ENCODE results near the gene ANKFY1. TPM values are rescaled to one million over a fixed set of nuclear protein-coding genes. Genes with fewer than 3 reads are reported as not detected.
"Not testable (repeated sequence)": the region's sequence is repeated elsewhere in the genome, so short reads cannot be mapped to it uniquely, and the experiment has no call there.

The ANKFY1 gene
- polyA plus RNA-seq, 1 donor, result 57.7 TPM

DNA sequence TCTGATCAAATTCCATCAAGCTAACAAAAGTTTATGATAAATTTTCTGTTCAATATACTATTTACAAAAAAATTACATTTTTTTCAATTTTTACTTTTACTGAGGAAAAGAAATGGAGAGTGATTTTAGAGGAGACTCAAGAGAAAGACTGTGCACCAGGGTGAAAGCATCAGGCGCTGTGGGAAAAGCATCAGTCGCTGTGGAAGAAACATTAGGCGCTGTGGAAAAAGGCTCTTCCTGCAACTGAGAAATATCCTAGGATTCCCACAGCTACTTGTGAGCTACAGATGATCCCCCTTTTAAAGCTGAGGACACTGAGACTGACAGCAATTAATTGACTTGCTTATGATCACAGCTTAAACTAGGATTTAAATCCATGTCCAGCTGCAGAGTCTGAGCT lies 4.9 kb downstream of the ANKFY1 start:
- no peak for DNase-seq

DNA sequence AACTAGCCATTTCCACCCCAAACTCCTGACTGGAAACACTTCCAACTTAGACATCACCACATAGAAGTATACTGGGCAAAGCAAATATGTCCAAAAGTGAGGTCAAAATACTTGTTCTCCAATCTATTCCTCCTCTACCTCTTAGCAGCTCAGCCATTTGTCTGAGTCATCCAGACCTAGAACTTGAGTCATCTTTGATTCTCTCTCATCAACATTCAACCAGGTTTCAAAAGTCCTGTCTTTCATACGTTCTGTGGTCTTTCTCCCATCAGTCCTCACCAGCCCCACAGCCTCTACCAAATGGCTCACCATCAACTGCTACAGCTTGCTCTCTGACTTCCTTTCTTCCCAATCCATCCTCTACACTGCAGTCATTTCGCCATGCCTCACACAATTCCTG lies 6.8 kb downstream of the ANKFY1 start:
- DNase-seq, result no peak

DNA sequence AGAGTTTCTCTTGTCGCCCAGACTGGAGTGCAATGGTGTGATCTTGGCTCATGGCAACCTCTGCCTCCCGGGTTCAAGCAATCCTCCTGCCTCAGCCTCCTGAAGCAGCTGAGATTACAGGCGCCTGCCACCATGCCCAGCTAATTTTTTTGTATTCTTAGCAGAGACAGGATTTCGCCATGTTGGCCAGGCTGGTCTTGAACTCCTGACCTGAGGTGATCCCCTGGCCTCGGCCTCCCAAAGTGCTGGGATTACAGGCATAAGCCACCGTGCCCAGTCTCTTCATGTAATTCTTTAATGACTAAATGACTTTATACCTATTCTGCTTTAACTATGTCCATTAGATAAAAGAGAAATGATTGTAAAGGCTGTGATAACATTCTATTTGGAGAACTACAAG lies 8.5 kb downstream of the ANKFY1 start:
- DNase-seq, result not testable (repeated sequence)

DNA sequence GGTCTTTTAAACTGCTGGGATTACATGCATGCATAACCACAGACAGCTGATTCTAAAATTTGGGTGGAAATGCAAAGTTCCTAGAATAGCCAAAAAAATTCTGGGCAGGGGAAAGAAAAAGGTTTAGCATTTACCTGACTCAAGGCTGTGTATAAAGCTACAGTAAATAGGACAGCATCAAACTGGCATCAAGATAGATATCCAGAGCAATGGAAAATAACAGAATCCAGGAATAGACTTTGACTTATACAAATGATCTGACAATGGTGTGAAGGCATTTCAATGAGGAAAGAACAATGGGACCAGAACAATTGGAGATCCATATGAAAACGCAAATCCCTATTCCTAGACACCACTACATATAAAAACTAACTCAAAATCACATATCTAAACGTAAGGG lies 12.9 kb downstream of the ANKFY1 start:
- DNase-seq, result no peak

DNA sequence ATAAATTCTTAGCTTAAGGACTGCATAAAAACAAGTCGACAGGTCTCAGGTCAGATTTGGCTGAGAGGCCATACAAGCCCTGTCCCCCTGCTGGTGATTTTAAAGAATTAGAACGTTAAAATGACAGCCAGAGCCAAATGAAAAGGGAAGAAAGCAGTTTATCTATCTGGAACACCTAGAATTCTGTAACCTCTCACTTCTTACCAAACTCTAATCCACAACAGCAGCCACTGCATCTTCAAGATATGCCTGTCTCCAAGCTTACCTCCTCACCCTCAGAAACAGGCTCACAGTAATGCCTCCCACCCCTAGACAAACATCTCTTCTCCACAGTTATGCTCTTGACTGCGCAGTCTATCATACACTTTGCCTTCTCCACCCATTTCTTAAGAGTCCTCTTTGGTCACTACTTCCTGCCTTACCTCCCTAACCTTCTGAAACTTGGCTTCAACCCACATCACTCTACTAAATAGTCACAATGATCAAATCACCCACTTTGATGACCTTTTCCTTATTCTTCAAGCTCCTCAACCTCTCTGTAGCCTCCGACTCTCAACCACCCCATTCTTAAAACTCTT lies 14.2 kb downstream of the ANKFY1 start:
- no peak for DNase-seq

DNA sequence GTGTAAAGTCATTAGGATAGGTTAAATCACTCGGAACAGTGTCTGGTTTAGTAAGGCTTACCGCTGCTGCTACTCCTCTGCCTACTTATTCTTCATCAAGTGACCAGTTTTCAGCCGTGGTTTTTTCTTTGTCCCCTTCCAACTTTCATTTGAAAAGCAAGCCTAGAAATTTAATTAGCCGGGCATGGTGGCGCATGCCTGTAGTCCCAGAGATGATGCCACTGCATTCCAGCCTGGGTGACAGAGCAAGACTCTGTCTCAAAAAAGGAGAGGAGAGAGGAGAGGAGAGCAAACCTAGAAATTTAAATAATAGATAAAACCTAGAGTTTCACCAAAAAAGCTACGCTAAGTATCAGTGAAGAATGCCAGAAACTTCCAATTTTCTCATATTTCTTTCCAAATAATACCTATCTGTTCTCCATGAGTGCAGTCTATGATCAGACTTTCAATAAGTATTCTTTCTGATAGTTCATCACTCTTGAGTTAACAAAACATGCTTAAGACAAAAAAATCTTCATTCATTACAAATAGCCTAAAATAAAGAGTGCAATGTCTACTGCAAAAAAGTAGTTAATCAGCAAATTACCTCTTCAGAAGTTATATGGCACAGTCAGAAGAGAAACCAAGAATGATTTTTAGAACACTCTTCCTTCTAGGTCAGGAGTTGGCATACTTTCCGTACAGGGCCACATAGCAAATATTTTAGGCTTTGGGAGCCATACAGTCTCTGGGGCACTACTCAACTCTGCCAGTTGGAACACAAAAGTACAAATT lies 15.1 kb downstream of the ANKFY1 start:
- DNase-seq, result no peak

DNA sequence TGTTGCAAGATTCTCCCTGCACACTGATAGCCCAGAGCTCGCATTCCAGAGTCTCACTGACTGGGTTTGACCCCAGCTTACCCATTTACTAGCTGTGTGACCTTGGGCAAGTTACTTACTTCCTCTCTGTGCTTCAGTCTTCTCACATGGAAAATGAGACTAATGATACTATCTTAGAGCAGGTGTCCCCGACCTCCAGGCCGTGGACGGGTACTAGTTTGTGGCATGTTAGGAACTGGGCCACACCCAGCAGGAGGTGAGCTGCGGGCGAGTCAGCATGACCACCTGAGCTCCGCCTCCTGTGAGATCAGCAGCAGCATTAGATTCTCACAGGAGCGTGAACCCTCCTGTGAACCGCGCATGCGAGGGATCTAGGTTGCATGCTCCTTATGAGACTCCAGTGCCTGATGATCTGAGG lies 15.8 kb downstream of the ANKFY1 start:
- no peak for DNase-seq

DNA sequence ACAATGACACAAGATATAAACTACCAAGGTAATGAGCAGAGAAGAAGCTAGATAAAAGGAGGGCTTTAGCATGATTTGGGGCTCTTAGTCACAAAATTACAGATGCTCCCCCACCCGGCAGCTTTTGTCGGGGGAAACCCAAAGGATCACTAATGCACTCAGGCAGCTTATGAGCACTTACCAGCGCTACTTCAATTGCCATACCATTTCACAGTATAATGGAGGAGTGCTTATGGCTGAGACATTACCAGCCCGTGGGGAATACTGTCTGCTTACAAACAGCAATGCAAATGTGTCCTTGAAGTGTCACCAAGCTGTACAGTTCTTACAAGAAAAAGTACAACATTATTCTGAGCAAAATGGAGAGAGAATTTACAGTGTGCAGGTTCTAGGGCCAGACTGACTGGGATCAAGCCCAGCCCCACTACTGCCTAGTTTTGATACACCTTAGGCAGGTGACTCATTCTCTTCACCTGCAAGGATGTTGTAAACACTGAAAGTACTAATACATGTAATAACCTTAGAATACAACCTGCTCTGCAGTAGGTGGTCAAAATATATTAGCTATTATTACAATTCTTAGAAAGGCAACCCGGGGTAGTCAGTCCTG lies 16.3 kb downstream of the ANKFY1 start:
- no peak for DNase-seq

DNA sequence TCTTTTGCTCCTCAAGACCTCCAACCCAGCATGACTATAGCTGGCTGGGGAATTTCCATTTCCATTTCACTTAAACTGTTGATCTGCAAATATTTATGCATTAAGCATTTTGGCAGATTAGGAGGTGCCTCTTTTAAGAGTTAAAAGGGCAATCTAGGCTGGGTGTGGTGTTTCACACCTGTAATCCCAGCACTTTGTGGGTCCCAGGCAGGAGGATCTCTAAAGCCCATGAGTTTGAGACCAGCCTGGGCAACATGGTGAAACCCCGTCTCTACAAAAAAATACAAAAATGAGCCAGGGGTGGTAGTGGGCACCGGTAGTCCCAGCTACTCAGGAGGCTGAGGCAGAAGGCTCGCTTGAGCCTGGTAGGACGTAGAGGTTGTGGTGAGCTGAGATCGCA lies 17.1 kb downstream of the ANKFY1 start:
- DNase-seq, result no peak

DNA sequence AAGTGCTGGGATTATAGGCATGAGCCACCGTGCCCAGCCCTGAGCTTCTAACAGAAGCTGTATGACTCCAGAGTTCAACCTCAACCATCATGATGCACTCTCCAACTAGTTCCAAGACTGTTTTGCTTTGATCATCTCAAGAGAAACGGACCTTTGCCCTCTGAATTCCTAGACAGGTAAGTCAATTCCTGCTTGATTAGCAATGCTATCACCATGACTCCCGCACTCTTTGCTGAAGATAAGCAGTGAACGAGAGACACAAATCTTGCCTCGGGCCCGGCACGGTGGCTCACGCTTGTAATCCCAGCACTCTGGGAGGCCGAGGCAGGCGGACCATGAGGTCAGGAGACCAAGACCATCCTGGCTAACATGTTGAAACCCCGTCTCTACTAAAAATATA lies 22.2 kb downstream of the ANKFY1 start:
- no peak for DNase-seq

DNA sequence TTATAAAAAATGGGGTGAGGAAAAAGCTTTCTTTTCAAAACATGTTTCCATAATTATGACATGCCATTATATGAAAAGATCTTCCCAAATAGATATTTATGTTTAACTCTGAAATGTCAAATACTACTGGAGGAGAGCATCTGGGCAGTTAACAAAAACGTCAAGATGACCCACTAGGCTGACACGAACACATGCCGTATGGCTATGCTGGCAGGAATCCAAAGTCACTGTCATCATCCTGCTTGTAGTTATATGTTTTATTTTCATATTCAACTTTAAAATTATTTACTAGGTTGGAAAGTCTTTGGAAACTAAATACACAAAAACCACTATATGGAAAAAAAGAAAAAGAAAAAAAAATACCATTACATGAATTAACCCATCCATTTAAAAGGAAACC lies 27.3 kb downstream of the ANKFY1 start:
- DNase-seq, result no peak

DNA sequence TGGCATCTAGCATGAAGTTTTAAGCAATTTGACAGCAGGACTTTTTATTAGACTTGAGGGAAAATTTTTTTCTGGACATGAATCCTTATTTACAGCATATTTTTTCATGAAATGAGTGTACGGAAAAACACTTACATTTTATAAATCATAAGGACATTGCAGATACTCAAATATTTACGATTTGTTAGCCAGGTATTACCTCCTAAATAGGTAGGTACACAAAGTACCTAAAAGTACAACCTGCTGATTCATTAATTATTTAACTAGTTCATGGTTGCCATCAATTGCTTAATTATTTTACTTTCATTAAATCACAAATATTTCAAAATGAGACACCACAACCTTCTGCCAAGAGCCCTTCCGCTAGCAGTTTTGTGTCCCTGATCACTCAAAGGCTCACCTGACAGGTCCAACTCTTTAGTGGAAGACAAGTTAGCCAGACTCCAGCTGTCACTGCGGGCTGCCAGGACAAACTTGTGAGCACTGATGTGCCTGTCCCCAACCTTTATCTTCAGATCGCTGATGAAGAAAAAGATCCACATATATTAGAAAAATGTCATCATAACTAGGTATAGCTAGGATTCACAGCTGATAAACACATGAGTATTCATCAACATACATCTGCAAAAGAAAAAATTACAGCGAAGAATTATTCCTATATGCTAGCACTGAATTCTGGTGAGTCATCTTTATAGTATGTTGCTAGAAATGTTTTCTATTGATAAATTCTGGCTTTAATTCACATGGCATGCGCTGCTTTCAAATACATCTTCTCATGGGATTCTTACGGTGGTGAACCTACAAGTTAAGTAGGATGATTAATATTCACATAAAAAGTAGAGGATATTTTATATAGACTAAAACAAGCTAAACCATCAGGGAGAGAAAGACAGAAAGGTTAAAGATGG lies 28.2 kb downstream of the ANKFY1 start:
- DNase-seq, result no peak

DNA sequence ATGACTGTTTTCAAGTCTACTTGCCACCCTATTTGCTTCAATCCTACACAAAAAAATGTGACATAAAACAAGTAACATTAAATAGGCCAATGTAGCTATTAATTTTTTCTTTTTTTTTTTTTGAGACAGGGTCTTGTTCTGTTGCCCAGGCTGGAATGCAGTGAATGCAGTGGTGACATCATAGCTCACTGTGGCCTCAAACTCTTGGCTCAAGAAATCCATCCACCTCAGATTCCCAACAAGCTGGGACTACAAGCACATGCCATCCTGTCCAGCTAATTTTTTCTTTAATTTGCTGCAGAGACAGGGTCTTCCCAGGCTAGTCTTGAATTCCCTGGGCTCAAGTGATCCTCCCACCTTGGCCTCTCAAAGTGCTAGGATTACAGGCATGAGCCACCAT lies 29.4 kb downstream of the ANKFY1 start:
- DNase-seq, result no peak

DNA sequence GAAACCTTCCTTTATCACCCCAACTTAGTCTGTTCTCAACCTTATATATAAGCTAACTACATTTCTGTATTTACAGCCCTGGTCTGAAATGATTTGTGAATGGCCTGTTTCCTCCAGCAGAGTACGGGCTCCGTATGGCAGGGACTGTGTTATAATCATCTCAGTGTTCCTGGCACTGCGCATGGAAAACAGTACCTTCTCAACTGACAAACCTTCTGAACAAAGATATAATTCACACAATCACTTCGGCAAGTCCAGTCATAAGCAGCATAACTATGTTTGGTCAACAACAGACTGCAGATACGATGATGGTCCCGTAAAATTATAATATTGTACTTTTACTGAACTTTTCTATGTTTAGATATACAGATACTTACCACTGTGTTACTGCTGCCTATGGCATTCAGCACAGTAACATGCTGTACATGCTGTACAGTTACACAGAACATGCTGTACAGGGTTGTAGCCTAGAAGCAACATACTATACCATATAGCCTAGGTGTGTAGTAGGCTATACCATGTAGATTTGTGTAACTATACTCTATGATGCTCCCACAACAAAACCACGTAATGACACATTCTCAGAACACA lies 30.0 kb downstream of the ANKFY1 start:
- DNase-seq, result no peak

DNA sequence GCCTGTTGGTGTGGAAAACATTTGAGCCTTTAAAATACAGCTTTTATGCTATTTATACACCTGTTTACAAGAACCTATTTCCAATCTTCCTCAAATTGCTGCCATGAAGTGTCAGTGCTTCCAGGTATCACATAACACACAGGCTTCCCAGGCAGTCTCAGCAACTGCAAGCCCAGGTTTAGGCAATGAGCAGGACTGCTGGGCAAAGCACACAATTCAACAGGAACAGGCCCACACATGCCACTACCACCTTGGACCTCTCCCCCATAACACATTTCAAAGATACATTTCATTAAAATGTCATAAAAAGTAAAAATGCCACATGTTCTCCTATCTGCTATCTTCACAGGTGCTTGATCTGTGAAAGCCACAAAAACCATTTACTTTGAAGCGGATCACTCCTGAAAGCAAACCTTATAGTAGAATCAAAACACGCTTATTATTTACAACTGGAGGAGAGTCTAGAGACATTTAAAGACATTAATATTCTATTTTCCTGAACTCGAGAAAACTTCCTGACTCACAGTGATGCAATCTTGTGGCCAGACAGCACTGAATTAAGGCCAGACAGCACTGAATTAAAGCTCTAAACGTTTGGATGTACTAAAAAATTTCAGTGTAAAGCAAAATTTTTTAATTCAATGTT lies 31.5 kb downstream of the ANKFY1 start:
- no peak for DNase-seq

DNA sequence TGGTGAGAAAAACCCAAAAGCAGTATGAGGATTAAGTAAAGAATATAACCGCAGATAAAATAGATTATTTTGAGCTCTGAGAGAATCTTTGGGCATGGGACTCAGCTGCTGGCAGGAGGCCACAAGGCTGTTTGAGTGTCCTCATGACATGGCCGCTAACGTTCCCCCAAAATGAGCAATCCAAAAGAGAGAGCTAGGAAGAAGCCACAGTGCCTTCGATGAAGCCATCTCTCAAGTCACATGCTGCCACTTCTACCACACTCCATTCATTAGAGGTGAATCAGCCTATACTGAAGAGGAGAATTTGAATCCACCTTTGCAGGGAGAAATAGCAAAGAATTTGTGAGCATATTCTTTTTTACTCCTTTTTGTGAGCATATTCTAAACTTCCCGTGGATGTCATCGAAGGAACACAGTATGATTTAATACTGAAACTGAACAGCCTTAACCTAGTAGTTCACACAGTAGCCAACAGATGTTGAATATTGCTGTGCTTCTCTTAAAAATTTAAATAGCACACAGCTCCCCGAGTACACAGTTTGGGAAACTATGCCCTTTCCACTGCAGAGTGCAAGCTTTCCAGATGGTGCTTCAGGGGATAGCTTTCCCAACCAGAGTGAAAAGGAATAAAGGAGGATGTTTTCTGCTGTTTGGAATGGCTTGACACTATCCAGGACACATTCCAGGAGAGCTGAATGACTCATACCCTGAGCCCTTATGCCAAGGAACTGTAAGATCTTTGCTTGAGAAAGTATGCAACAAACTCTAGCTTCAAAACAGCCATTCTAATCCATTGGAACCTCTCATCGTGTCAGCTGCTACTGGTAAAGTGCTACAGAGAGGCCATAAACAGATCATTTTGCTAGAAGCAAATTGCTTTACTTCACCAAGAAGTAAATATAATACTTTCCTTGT lies 33.9 kb downstream of the ANKFY1 start:
- DNase-seq, result no peak

DNA sequence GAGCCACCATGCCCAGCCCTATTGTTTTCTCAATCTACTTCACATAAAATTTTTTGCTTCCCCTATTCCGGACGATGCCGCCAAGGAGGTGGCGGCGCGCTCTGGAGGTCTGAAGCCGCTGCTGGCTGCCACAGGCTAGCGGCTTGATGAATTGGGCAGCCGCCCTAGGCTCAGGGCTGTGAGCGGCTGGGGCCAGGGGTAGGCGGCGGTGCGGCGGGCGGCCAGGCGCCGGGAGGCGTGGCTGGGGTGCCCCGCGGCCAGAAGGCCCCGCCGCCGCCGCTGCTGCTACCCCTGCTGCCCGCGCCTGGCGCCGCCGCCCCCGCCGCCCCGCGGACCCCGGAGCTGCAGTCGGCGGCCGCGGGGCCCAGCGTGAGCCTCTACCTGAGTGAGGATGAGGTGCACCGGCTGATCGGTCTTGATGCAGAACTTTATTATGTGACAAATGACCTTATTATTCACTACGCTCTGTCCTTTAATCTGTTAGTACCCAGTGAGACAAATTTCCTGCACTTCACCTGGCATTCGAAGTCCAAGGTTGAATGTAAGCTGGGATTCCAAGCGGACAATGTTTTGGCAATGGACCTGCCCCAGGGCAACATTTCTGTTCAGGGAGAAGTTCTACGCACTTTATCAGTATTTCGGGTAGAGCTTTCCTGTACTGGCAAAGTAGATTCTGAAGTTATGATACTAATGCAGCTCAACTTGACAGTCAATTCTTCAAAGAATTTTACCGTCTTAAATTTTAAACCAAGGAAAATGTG lies 41.7 kb downstream of the ANKFY1 start:
- DNase-seq, result no peak

DNA sequence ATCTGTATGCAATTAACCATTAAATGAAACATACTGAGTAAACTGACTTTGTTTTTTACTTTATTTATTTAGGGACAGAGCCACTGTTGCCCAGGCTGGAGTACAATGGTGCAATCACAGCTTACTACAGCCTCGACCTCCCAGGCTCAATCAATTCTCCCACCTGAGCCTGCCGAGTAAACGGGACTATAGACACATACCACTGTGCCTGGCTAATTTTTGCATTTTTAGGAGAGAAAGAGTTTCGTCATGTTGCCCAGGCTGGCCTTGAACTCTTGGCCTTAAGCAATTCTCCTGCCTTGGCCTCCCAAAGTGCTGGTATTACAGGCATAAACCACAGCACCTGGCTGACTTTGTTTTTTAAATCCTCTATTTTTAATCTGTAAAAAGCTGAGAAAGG lies 42.6 kb downstream of the ANKFY1 start:
- DNase-seq, result no peak

DNA sequence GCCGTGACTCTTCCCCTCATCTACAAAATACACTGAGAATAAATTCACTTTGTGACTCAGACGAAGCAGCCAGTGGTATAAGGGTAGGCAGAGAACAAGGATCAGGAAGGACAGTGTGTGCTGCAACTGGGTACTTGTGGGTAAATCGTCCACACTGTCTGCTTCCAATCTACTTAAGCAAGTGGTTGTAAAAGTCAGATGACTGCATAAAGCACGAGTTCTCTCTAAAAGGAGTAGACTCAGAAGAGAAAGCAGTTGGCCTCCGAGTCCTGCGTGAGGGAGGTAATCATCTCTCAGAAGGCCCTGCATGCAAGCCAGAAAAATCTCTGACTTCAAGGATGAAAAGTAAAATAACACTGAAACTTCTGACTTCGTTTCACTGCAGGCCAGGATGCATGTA lies 43.1 kb downstream of the ANKFY1 start:
- no peak for DNase-seq

DNA sequence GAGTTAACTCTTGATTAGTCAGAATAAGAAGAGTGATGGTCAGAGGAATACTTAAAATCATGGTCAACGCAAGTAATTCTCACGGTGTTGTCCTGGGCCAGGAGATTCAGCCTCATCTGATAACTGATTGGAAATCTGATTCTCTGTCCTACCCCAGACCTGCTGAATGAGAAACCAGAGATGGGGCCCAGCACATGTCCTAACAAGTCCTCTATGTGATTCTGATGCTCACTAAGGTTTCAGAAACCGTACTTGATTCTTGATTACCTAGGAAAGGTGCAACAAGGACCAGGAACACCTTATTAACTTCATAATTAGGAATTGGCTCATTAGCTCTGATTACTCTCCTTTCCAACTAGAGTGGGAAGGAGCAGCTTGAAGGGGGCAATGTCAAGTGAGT lies 44.5 kb downstream of the ANKFY1 start:
- no peak for DNase-seq
